IPS DF 4.7 (cell line): ENCODE data around the gene SPATA31C1.
"Not testable (repeated sequence)": the region's sequence is repeated elsewhere in the genome, so short reads cannot be mapped to it uniquely, and the experiment has no call there.

Experiments used
- DNase-seq: peaks from one replicate; pipeline ENCODE4 v3.0.0-alpha.2; 2013; ENCODE audit warnings: low spot score; ENCODE audit errors: extremely low read depth

SPATA31C1 gene

GRCh38 chr9:87886933-87887505, 30.7 kb upstream of the SPATA31C1 start:
- no peak for DNase-seq

GRCh38 chr9:87887661-87888480, 29.9 kb upstream of the SPATA31C1 start:
- DNase-seq, result no peak

GRCh38 chr9:87888501-87888900, 29.3 kb upstream of the SPATA31C1 start:
- no peak for DNase-seq

- no peak for DNase-seq
Measured at GRCh38 chr9:87889065-87889881, 28.5 kb upstream of the SPATA31C1 start.

GRCh38 chr9:87889882-87890252, 27.9 kb upstream of the SPATA31C1 start:
- DNase-seq, result no peak

GRCh38 chr9:87890837-87891236, 26.9 kb upstream of the SPATA31C1 start:
- no peak for DNase-seq

GRCh38 chr9:87891754-87892153, 26.0 kb upstream of the SPATA31C1 start:
- no peak for DNase-seq

GRCh38 chr9:87892956-87893355, 24.8 kb upstream of the SPATA31C1 start:
- DNase-seq, result no peak

- no peak for DNase-seq
Measured at GRCh38 chr9:87894998-87895625, 22.6 kb upstream of the SPATA31C1 start.

- DNase-seq, result no peak
Measured at GRCh38 chr9:87896891-87897290, 20.9 kb upstream of the SPATA31C1 start.

- no peak for DNase-seq
Measured at GRCh38 chr9:87898151-87898550, 19.6 kb upstream of the SPATA31C1 start.

- DNase-seq, result not testable (repeated sequence)
Measured at GRCh38 chr9:87902371-87902770, 15.4 kb upstream of the SPATA31C1 start.

GRCh38 chr9:87909310-87910041, 8.3 kb upstream of the SPATA31C1 start:
- DNase-seq, result no peak

GRCh38 chr9:87910821-87911220, 6.9 kb upstream of the SPATA31C1 start:
- no peak for DNase-seq

GRCh38 chr9:87919013-87919412, 1.3 kb downstream of the SPATA31C1 start:
- not testable (repeated sequence) for DNase-seq

- DNase-seq, result not testable (repeated sequence)
Measured at GRCh38 chr9:87921561-87921960, 3.8 kb downstream of the SPATA31C1 start.

GRCh38 chr9:87923012-87923411, 5.2 kb downstream of the SPATA31C1 start:
- DNase-seq, result not testable (repeated sequence)

GRCh38 chr9:87924851-87925250, 7.1 kb downstream of the SPATA31C1 start:
- DNase-seq, result not testable (repeated sequence)

- DNase-seq, result not testable (repeated sequence)
Measured at GRCh38 chr9:87929152-87929551, 11.4 kb downstream of the SPATA31C1 start.

GRCh38 chr9:87934444-87934843, 16.7 kb downstream of the SPATA31C1 start:
- DNase-seq, result not testable (repeated sequence)

GRCh38 chr9:87937352-87937751, 19.6 kb downstream of the SPATA31C1 start:
- DNase-seq, result not testable (repeated sequence)
